WTC11 (cell line): ENCODE measurements around the gene PLSCR5. TPM values are rescaled to one million over a fixed set of nuclear protein-coding genes. Genes with fewer than 3 reads are reported as not detected.
A peak's percentile ranks its signal among the peaks of the same experiment; 100 is the strongest.

Experiments used
- ATAC-seq: fragments of 200-7000 bp; cut with Tn5 transposase; 2 replicates; pipeline ENCODE4 v1.10.0; 2021; ENCODE audit warnings: mild to moderate bottlenecking, moderate library complexity
- CTCF ChIA-PET: fragments of 300-600 bp; sonication (Branson Sonifier 250); formaldehyde crosslinking; loops from one replicate; lab custom pipeline; 2021; ENCODE audit warnings: antibody characterized with exemption; lab: Charles Lee
- POLR2A ChIA-PET: fragments of 350-600 bp; sonication (Branson Sonifier 250); formaldehyde crosslinking; loops from one replicate; lab custom pipeline; 2021; ENCODE audit warnings: antibody characterized with exemption; lab: Charles Lee
- DNase-seq: peaks from one replicate; pipeline ENCODE4 v3.0.0; 2021; ENCODE audit warnings: low spot score
- H3K27ac Mint-ChIP-seq: 2 replicates; pipeline ENCODE4 v1.8.0; 2021; ENCODE audit warnings: mixed read lengths
- H3K27me3 Mint-ChIP-seq: 2 replicates; pipeline ENCODE4 v1.8.0; 2021; ENCODE audit warnings: low read depth, mild to moderate bottlenecking, moderate library complexity, mixed read lengths
- H3K36me3 Mint-ChIP-seq: 2 replicates; pipeline ENCODE4 v1.8.0; 2021; ENCODE audit warnings: mixed read lengths
- H3K4me1 Mint-ChIP-seq: 2 replicates; pipeline ENCODE4 v1.8.0; 2022; ENCODE audit warnings: mixed read lengths
- H3K4me3 Mint-ChIP-seq: 2 replicates; pipeline ENCODE4 v1.8.0; 2021; ENCODE audit warnings: mild to moderate bottlenecking, moderate library complexity, mixed read lengths
- H3K9me3 Mint-ChIP-seq: 2 replicates; pipeline ENCODE4 v1.8.0; 2021; ENCODE audit warnings: mixed read lengths
- EMX1 ChIP-seq: fragments of 250-450 bp; sonication (Bioruptor Pico); IDR thresholded peaks from 2 replicates; pipeline ENCODE4 v1.8.0; 2021; ENCODE audit warnings: mild to moderate bottlenecking
- GABPB1 ChIP-seq: sonication (generic); formaldehyde crosslinking; IDR thresholded peaks from 2 replicates; pipeline ENCODE4 v1.8.1; 2023; ENCODE audit warnings: mild to moderate bottlenecking, missing genetic modification reagents
- GRHL2 ChIP-seq: fragments of 250-450 bp; sonication (Bioruptor Pico); IDR thresholded peaks from 2 replicates; pipeline ENCODE4 v1.8.0; 2022; ENCODE audit warnings: mild to moderate bottlenecking, moderate library complexity; ENCODE audit not compliant: insufficient replicate concordance, severe bottlenecking
- GTF2I ChIP-seq: fragments of 250-450 bp; sonication (Bioruptor Pico); conservative IDR thresholded peaks from 2 replicates; pipeline ENCODE4 v1.4.0; 2021; ENCODE audit warnings: mild to moderate bottlenecking
- HMGA2 ChIP-seq: fragments of 250-450 bp; sonication (Bioruptor Pico); IDR thresholded peaks from 2 replicates; pipeline ENCODE4 v1.4.0; 2021; ENCODE audit warnings: mild to moderate bottlenecking, moderate library complexity
- MYBL2 ChIP-seq: sonication (generic); formaldehyde crosslinking; IDR thresholded peaks from 2 replicates; pipeline ENCODE4 v1.8.1; 2023; ENCODE audit warnings: mild to moderate bottlenecking, moderate library complexity, missing genetic modification reagents
- total RNA-seq: library from RNA; stranded (reverse); gene quantifications from 3 replicates; pipeline ENCODE4 v1.2.3, GENCODE V29; 2021
- TF ChIP-seq, protein P1 (sequence below): sonication (generic); formaldehyde crosslinking; IDR thresholded peaks from 2 replicates; pipeline ENCODE4 v1.8.0; 2023; ENCODE audit warnings: missing genetic modification reagents
- TF ChIP-seq, protein P2 (sequence below): fragments of 250-450 bp; sonication (Bioruptor Pico); conservative IDR thresholded peaks from 2 replicates; pipeline ENCODE4 v1.9.0; 2021; ENCODE audit warnings: mild to moderate bottlenecking
- TF ChIP-seq, protein P3 (sequence below): sonication (generic); formaldehyde crosslinking; conservative IDR thresholded peaks from 2 replicates; pipeline ENCODE4 v1.8.1; 2022; ENCODE audit warnings: mild to moderate bottlenecking, missing genetic modification reagents
- TF ChIP-seq, protein P4 (sequence below): sonication (generic); formaldehyde crosslinking; IDR thresholded peaks from 2 replicates; pipeline ENCODE4 v1.8.1; 2023; ENCODE audit warnings: mild to moderate bottlenecking, moderate library complexity, missing genetic modification reagents
- TF ChIP-seq, protein P5 (sequence below): fragments of 200-600 bp; IDR thresholded peaks from 2 replicates; pipeline ENCODE4 v1.8.0; 2022; ENCODE audit warnings: antibody characterized with exemption

Gene PLSCR5
- total RNA-seq, 1 experiment from 2014 or later: not detected

DNA sequence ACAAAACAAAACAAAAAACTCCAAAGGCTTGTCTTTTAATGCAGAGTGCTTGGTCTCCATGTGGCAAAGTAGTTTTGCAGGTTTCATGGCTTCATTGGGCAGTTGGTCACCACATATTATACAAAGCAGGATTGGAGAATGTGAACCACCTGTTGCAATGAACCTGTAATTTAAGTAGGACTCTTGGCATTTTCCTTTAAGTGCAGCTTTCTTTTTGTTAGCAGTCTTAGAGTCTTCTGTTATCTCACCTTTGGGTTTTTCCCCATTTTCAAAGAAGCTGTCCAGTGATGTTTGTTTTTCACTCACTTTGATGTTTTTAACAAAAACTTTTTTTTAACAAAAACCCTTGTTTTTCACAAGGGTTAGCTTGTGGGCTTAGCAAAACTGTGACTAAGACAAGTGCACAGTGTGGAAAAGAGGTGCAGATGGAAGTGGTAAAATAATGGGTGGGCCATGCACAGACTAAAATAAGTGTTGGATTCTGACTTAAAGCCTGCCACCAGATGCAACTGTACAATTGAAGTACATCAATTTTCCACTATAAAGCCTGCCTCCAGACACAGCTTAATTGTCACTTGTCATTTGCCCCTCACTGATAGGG, 57.8 kb downstream of the PLSCR5 start:
- Mint-ChIP-seq H3K27me3 (peaks cover 7% of the 10 kb centered on the region), H3K9me3 (no peaks in the 10 kb centered on the region), H3K4me1 (peaks cover 37% of the 10 kb centered on the region), H3K27ac (no peak overlapping the region), H3K36me3 (peaks cover 1% of the 10 kb centered on the region; the same call in 1 of the 2 replicates), H3K4me3 (no peak overlapping the region)
- CTCF ChIA-PET: interaction anchor here (0.5 kb wide), 1 partner anchor 19 kb away, joined by 5 read pairs; no protein-coding TSS in a partner anchor
- DNase-seq (no peak), ATAC-seq (no peak)
- POLR2A ChIA-PET: no interaction called here
- TF ChIP-seq, protein P1, sequence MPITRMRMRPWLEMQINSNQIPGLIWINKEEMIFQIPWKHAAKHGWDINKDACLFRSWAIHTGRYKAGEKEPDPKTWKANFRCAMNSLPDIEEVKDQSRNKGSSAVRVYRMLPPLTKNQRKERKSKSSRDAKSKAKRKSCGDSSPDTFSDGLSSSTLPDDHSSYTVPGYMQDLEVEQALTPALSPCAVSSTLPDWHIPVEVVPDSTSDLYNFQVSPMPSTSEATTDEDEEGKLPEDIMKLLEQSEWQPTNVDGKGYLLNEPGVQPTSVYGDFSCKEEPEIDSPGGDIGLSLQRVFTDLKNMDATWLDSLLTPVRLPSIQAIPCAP (CRISPR knock-in tag): no peak
- no peak for TF ChIP-seq EMX1 (CRISPR knock-in tag)
- TF ChIP-seq, protein P2, sequence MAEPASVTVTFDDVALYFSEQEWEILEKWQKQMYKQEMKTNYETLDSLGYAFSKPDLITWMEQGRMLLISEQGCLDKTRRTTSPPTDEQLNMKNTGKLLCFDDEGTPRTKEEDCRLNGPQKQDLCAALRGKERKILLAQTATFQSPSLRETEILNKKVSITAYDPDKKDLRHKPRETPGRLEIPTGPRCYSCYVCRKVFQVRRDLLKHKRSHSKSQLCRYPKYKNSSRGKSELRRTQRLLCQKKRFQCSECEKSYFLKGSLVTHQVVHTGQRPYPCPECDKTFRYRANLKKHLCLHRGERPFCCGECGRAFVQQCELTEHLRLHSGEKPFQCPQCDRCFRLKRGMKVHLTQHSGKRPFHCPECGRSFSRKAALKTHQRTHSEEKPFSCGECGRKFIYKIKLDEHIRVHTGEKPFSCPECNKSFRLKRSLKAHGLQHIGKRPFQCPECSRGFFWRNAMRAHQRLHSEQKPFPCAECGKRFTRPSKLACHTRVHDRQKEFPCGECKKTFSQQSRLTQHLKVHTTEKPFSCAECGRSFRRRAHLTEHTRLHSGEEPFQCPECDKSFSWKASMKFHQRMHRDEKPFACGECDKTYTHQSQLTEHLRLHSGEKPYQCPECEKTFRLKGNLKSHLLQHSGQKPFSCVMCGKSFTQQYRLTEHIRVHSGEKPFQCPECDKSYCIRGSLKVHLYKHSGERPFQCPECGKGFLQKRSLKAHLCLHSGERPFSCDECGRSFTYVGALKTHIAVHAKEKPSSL (CRISPR knock-in tag): no peak

DNA sequence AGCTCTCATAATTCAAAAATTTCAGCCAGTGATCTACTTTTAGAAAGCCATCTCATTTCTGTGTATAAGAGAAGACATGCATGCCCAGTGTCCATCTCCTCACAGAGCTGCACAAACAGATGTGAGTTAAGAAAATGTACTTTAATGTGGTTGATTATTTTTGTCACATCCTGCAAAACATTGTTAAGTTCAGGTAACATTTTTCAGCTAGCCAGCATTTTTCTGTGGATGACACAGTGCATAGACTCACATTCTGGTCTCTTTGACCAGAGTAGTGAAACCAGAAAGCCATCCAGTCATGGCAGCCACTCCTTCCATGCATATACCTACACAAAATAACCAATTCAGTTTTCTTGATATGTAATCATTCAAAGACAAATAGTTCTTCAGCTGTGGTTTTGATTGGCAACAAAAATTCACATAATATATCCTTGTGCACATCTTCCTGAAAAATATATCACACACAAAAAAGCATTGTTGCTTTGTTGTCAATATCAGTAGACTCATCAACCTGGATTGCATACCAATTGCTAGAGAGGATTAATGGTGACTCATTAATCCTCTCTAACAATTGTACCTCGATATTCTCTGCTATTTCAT, 58.7 kb downstream of the PLSCR5 start:
- CTCF ChIA-PET: no interaction called here
- no peak overlapping the region for H3K27ac Mint-ChIP-seq
- no peak for ATAC-seq
- POLR2A ChIA-PET: no interaction called here
- no peak for TF ChIP-seq GABPB1 (CRISPR knock-in tag)
- TF ChIP-seq GTF2I: no peak
- TF ChIP-seq MYBL2 (CRISPR knock-in tag): no peak
- TF ChIP-seq, protein P3, sequence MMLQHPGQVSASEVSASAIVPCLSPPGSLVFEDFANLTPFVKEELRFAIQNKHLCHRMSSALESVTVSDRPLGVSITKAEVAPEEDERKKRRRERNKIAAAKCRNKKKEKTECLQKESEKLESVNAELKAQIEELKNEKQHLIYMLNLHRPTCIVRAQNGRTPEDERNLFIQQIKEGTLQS: no peak
- TF ChIP-seq, protein P4, sequence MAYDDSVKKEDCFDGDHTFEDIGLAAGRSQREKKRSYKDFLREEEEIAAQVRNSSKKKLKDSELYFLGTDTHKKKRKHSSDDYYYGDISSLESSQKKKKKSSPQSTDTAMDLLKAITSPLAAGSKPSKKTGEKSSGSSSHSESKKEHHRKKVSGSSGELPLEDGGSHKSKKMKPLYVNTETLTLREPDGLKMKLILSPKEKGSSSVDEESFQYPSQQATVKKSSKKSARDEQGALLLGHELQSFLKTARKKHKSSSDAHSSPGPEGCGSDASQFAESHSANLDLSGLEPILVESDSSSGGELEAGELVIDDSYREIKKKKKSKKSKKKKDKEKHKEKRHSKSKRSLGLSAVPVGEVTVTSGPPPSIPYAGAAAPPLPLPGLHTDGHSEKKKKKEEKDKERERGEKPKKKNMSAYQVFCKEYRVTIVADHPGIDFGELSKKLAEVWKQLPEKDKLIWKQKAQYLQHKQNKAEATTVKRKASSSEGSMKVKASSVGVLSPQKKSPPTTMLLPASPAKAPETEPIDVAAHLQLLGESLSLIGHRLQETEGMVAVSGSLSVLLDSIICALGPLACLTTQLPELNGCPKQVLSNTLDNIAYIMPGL (CRISPR knock-in tag): no peak
- TF ChIP-seq, protein P5, sequence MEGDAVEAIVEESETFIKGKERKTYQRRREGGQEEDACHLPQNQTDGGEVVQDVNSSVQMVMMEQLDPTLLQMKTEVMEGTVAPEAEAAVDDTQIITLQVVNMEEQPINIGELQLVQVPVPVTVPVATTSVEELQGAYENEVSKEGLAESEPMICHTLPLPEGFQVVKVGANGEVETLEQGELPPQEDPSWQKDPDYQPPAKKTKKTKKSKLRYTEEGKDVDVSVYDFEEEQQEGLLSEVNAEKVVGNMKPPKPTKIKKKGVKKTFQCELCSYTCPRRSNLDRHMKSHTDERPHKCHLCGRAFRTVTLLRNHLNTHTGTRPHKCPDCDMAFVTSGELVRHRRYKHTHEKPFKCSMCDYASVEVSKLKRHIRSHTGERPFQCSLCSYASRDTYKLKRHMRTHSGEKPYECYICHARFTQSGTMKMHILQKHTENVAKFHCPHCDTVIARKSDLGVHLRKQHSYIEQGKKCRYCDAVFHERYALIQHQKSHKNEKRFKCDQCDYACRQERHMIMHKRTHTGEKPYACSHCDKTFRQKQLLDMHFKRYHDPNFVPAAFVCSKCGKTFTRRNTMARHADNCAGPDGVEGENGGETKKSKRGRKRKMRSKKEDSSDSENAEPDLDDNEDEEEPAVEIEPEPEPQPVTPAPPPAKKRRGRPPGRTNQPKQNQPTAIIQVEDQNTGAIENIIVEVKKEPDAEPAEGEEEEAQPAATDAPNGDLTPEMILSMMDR: no peak
- TF ChIP-seq, all 79 proteins: peak for 0
- no peak overlapping the region for H3K4me3 Mint-ChIP-seq
- no peak for DNase-seq
- peaks cover 4% of the 10 kb centered on the region; the same call in 1 of the 2 replicates for H3K36me3 Mint-ChIP-seq
- H3K4me1 Mint-ChIP-seq: peaks cover 45% of the 10 kb centered on the region
- peaks cover 7% of the 10 kb centered on the region for H3K27me3 Mint-ChIP-seq
- no peaks in the 10 kb centered on the region for H3K9me3 Mint-ChIP-seq

DNA sequence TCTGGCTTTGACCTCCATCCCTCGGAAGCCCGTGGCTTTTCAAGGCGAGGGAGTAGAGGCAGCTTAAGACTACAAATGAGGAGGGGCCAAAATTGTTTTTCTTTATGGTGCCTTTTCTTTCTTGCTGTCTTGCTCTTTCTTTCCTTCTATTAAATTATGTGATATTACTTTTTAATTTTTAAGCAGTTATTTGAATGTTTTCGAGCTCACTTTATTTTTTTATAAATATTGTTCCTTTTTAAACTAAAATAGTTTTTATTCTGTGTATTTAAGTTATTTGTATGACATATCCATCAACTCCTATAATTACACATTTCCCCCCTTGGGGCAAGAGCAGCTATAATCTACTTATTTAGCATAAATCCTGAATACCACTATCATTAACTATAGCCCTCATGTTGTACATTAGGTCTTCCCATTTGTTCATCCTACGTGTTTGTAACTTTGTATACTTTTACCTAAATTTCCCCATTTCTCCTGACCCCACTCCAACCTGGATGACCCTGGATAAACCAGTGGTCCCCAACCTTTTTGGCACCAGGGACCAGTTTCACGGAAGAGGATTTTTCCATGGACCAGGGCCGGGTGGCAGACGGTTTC, 60.1 kb downstream of the PLSCR5 start:
- Mint-ChIP-seq H3K4me3 (peak overlapping the region; percentile 86), H3K27me3 (peaks cover 7% of the 10 kb centered on the region), H3K27ac (peak overlapping the region; percentile 77; the same call in 1 of the 2 replicates), H3K36me3 (peaks cover 12% of the 10 kb centered on the region), H3K9me3 (peaks cover 6% of the 10 kb centered on the region; the same call in 1 of the 2 replicates), H3K4me1 (peaks cover 43% of the 10 kb centered on the region)
- ATAC-seq (no peak), DNase-seq (no peak)
- CTCF ChIA-PET: interaction anchor here (0.7 to 1.4 kb wide), 4 partner anchors 30 to 480 kb away, joined by 3 read pairs; no protein-coding TSS in a partner anchor
- POLR2A ChIA-PET: interaction anchor here (0.5 to 2.2 kb wide), 3 partner anchors 12 to 220 kb away, joined by 3 to 11 read pairs (median 9); partner anchors contain the start of gene PLSCR2
- TF ChIP-seq GRHL2 (CRISPR knock-in tag) (no peak), HMGA2 (CRISPR knock-in tag) (peak; percentile 44; the same call in 1 of the 2 replicates)
